Breast epithelium (tissue), 4 donors: ENCODE measurements around the gene SEMA3E. TPM values are rescaled to one million over a fixed set of nuclear protein-coding genes. Genes with fewer than 3 reads are reported as not detected.

ENCODE experiments used
- DNase-seq, 2 donors: peaks; one replicate each; pipeline ENCODE4 v3.0.0-alpha.2; 2019; ENCODE audit warnings: low spot score in 2 of 2
- H3K27ac ChIP-seq, 2 donors: fragments of 200-600 bp; sonication (generic) in 1 of 2; one replicate each; pipeline ENCODE4 v1.5.1; 2016 to 2019; ENCODE audit warnings: mild to moderate bottlenecking in 1 of 2
- H3K27me3 ChIP-seq, 2 donors: fragments of 200-600 bp; sonication (generic) in 1 of 2; one replicate each; pipeline versions ENCODE4 v1.5.1 to v1.6.0; 2017 to 2019; ENCODE audit warnings: control low read depth in 1 of 2, mild to moderate bottlenecking in 1 of 2
- H3K36me3 ChIP-seq: fragments of 200-600 bp; one replicate; pipeline ENCODE4 v1.5.1; 2019
- H3K4me1 ChIP-seq, 2 donors: fragments of 200-600 bp; sonication (generic); one replicate each; pipeline ENCODE4 v1.5.1; 2016 to 2019; ENCODE audit warnings: control low read depth in 1 of 2
- H3K4me3 ChIP-seq, 3 donors: fragments of 200-600 bp; sonication (generic); 1 replicate in 2 of 3; 2 replicates in 1 of 3; pipeline ENCODE4 v1.5.1; 2016 to 2019; ENCODE audit warnings: mild to moderate bottlenecking in 3 of 3, moderate library complexity in 2 of 3
- H3K9me3 ChIP-seq, 2 donors: fragments of 200-600 bp; sonication (generic) in 1 of 2; one replicate each; pipeline ENCODE4 v1.5.1; 2016 to 2019; ENCODE audit warnings: control low read depth in 1 of 2
- POLR2A ChIP-seq: fragments of 450-650 bp; IDR thresholded peaks from one replicate; pipeline ENCODE4 v1.6.1; 2016; ENCODE audit warnings: antibody characterized with exemption, mild to moderate bottlenecking, moderate library complexity
- POLR2AphosphoS5 ChIP-seq, 3 donors: sonication (generic); formaldehyde crosslinking; IDR thresholded peaks; one replicate each; pipeline ENCODE4 v1.6.1; 2017; ENCODE audit warnings: antibody characterized with exemption in 3 of 3
- intact Hi-C: fragments of 100-400 bp; cut with DNase I; formaldehyde crosslinking; loops from one replicate; pipeline ENCODE4 v1.15.1; 2023; ENCODE audit warnings: low total_unique reads
- total RNA-seq, 3 donors: library from RNA; depleted of rRNA; stranded (reverse); fragments of >200 nt; gene quantifications; one replicate each; pipeline ENCODE4 v1.1.0, GENCODE V29; 2016
- TF ChIP-seq, protein P1 (sequence below), 3 donors: fragments of 450-650 bp; IDR thresholded peaks; one replicate each; pipeline ENCODE4 v1.5.1; 2016 to 2017; ENCODE audit warnings: antibody characterized with exemption in 3 of 3, mild to moderate bottlenecking in 3 of 3, moderate library complexity in 3 of 3

The SEMA3E gene
- total RNA-seq, 3 donors from 2014 or later = 4.3 to 13.5 (median 11.8) TPM

DNA sequence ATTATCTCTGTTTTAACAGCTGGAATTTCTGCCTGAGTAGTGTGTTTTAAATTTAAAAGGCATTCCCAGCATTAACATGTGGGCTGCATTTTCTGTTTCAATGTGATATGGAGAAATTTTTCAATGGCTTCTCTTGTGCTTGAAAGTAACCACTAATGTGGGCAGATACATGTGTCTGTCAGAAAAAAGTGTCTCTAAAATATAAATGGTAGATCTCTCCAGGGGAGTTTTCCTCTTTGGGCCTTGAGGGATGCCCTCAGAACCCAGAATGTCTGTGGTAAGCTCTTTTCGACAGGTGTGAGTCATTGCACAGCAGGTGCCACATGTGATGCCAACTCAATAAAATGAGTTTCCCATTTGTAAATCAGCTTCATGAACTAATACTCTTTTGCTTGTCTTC, 221.1 kb downstream of the SEMA3E start:
- intact Hi-C loops = no loop called here
- no peak for TF ChIP-seq POLR2AphosphoS5 (IDR thresholded peaks at IDR 0.05)
- no peak for TF ChIP-seq POLR2A
- TF ChIP-seq, protein P1, sequence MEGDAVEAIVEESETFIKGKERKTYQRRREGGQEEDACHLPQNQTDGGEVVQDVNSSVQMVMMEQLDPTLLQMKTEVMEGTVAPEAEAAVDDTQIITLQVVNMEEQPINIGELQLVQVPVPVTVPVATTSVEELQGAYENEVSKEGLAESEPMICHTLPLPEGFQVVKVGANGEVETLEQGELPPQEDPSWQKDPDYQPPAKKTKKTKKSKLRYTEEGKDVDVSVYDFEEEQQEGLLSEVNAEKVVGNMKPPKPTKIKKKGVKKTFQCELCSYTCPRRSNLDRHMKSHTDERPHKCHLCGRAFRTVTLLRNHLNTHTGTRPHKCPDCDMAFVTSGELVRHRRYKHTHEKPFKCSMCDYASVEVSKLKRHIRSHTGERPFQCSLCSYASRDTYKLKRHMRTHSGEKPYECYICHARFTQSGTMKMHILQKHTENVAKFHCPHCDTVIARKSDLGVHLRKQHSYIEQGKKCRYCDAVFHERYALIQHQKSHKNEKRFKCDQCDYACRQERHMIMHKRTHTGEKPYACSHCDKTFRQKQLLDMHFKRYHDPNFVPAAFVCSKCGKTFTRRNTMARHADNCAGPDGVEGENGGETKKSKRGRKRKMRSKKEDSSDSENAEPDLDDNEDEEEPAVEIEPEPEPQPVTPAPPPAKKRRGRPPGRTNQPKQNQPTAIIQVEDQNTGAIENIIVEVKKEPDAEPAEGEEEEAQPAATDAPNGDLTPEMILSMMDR (IDR thresholded peaks at IDR 0.05) = no peak
- no peaks in the 10 kb centered on the region for H3K4me1 ChIP-seq
- H3K27ac ChIP-seq = no peak overlapping the region
- no peaks in the 10 kb centered on the region for H3K9me3 ChIP-seq
- no peaks in the 10 kb centered on the region for H3K27me3 ChIP-seq
- no peaks in the 10 kb centered on the region for H3K36me3 ChIP-seq
- H3K4me3 ChIP-seq = no peak overlapping the region
- no peak for DNase-seq

DNA sequence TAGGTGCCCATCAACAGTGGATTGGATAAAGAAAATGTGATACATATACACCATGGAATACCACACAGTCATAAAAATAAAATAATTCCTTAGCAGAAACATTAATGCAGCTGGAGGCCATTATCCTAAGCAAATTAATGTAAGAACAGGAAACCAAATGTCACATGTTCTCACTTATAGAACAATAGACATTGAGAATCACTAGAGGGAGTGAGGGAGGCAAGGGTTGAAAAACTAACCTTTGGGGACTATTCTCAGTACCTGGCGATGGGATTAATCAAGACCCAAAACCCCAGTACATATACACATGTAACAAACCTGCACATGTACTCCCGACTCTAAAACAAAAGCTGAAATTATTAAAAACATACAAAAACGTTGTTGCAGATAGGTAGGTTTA, 222.6 kb downstream of the SEMA3E start:
- no peak for TF ChIP-seq POLR2AphosphoS5 (IDR thresholded peaks at IDR 0.05)
- TF ChIP-seq, protein P1 (IDR thresholded peaks at IDR 0.05) = no peak
- no peak for TF ChIP-seq POLR2A
- no peak overlapping the region for H3K4me3 ChIP-seq
- intact Hi-C loops = no loop called here
- no peaks in the 10 kb centered on the region for H3K9me3 ChIP-seq
- H3K4me1 ChIP-seq = no peaks in the 10 kb centered on the region
- no peaks in the 10 kb centered on the region for H3K36me3 ChIP-seq
- DNase-seq = no peak
- no peaks in the 10 kb centered on the region for H3K27me3 ChIP-seq
- no peak overlapping the region for H3K27ac ChIP-seq

DNA sequence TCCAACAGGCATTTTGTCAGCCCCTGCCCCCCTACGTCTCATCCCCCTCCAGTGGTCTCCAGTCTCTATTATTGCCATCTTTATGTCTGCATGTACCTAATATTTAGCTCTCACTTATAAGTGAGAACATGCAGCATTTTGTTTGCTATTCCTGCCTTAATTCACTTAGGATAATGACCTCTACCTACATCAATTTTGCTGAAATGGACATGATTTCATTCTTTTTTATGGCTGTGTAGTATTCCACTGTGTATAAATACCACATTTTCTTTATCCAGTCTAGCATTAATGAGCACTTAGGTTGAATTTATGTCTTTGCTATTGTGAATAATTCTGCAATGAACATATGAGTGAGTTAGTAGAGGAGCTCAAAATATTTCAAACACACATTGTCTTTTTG, 229.9 kb downstream of the SEMA3E start:
- TF ChIP-seq, protein P1 (IDR thresholded peaks at IDR 0.05) = no peak
- TF ChIP-seq POLR2AphosphoS5 (IDR thresholded peaks at IDR 0.05) (no peak), POLR2A (no peak)
- H3K27ac ChIP-seq = no peak overlapping the region
- DNase-seq = no peak

DNA sequence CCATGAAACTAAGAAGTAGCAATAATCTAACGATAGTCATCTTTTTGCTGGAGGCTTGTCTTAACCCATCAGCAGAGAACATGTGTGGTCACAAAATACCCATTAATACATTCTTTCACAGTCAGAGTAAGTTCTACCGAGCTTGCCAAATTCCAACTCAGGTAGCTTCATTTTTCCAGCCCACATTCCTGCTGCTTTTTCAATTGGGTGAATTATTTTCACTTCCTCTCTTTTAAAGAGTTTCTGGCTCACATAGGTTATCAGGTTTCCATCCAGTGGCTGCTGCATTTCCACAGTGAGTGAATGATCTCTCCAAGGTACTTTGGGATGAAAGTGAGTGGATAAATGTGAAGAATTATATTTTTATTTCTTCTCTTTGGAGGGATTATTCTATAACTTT, 233.1 kb downstream of the SEMA3E start:
- intact Hi-C loops = no loop called here
- H3K27ac ChIP-seq = no peak overlapping the region
- no peak for DNase-seq
- H3K27me3 ChIP-seq = no peaks in the 10 kb centered on the region
- no peak overlapping the region for H3K4me3 ChIP-seq
- TF ChIP-seq, protein P1 (IDR thresholded peaks at IDR 0.05) = no peak
- TF ChIP-seq POLR2A (no peak), POLR2AphosphoS5 (IDR thresholded peaks at IDR 0.05) (no peak)
- no peaks in the 10 kb centered on the region for H3K36me3 ChIP-seq
- no peaks in the 10 kb centered on the region for H3K4me1 ChIP-seq
- H3K9me3 ChIP-seq = no peaks in the 10 kb centered on the region

More for the DNA sequence above, 229.9 kb downstream of the SEMA3E start:
- H3K4me3 ChIP-seq = no peak overlapping the region
- H3K9me3 ChIP-seq = no peaks in the 10 kb centered on the region
- intact Hi-C loops = no loop called here
- H3K27me3 ChIP-seq = no peaks in the 10 kb centered on the region
- no peaks in the 10 kb centered on the region for H3K36me3 ChIP-seq
- H3K4me1 ChIP-seq = no peaks in the 10 kb centered on the region

DNA sequence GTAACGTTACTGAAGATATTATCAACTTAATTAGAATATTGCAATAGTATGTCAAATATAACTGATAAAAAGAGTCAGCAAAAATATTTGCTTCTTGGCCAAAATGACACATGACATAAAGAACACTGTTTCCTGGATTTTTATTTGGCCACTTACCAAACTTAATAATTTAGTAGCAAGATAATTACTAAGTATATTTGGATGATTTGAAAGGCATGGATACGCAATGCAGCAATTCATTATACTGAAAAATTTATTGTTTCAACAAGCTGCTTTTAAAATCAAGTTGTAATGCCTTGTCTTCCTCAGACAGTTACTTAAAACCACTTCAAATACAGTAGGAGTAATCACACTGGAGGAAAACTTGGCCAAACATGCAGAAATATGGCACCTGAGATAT, 234.0 kb downstream of the SEMA3E start:
- DNase-seq = no peak
- H3K4me3 ChIP-seq = no peak overlapping the region
- H3K27me3 ChIP-seq = no peaks in the 10 kb centered on the region
- no peaks in the 10 kb centered on the region for H3K36me3 ChIP-seq
- H3K9me3 ChIP-seq = no peaks in the 10 kb centered on the region
- no peak for TF ChIP-seq POLR2A
- TF ChIP-seq, protein P1 (IDR thresholded peaks at IDR 0.05) = no peak
- TF ChIP-seq POLR2AphosphoS5 (IDR thresholded peaks at IDR 0.05) = no peak
- intact Hi-C loops = no loop called here
- no peaks in the 10 kb centered on the region for H3K4me1 ChIP-seq
- no peak overlapping the region for H3K27ac ChIP-seq
